Putamen (tissue), 1 donor: ENCODE measurements around the gene GFAP.

ENCODE experiments used
- DNase-seq: peaks from one replicate; pipeline ENCODE4 v3.0.0-alpha.2; 2016; ENCODE audit warnings: low spot score

The GFAP gene

GRCh38 chr17:44899074-44899782 lies 16.1 kb downstream of the GFAP start, which contains the start of gene EFTUD2:
TSS of gene EFTUD2 (minus strand) at chr17:44899445. CDS start at chr17:44894521, 4,924 bp downstream.
- peak; percentile 87 for DNase-seq

GRCh38 chr17:44898768-44899073 lies 16.6 kb downstream of the GFAP start:
- DNase-seq, result no peak

GRCh38 chr17:44894642-44895041 lies 20.7 kb downstream of the GFAP start:
- no peak for DNase-seq

GRCh38 chr17:44892250-44892649 lies 23.1 kb downstream of the GFAP start:
- no peak for DNase-seq

GRCh38 chr17:44889003-44889402 lies 26.3 kb downstream of the GFAP start:
- DNase-seq, result no peak

GRCh38 chr17:44887971-44888954 lies 27.0 kb downstream of the GFAP start:
- no peak for DNase-seq

- DNase-seq, result no peak
These were observed 28.3 kb downstream of the GFAP start for GRCh38 chr17:44887016-44887415.

GRCh38 chr17:44884941-44885340 lies 30.4 kb downstream of the GFAP start:
- no peak for DNase-seq

GRCh38 chr17:44881145-44881544 lies 34.2 kb downstream of the GFAP start:
- DNase-seq, result no peak

- no peak for DNase-seq
These were observed 35.2 kb downstream of the GFAP start for GRCh38 chr17:44880062-44880461.

GRCh38 chr17:44879376-44879775 lies 35.9 kb downstream of the GFAP start:
- no peak for DNase-seq

GRCh38 chr17:44878627-44879221 lies 36.6 kb downstream of the GFAP start:
- no peak for DNase-seq

- DNase-seq, result no peak
These were observed 38.2 kb downstream of the GFAP start for GRCh38 chr17:44877121-44877520.

GRCh38 chr17:44875761-44876160 lies 39.5 kb downstream of the GFAP start:
- DNase-seq, result no peak

GRCh38 chr17:44872131-44872768 lies 43.0 kb downstream of the GFAP start:
- DNase-seq, result no peak

GRCh38 chr17:44871556-44871955 lies 43.7 kb downstream of the GFAP start:
- no peak for DNase-seq

- no peak for DNase-seq
These were observed 47.5 kb downstream of the GFAP start for GRCh38 chr17:44867841-44868240.

GRCh38 chr17:44865931-44866330 lies 49.4 kb downstream of the GFAP start:
- no peak for DNase-seq

- peak; percentile 50 for DNase-seq
These were observed 50.1 kb downstream of the GFAP start for GRCh38 chr17:44865231-44865660.

GRCh38 chr17:44864831-44865230 lies 50.5 kb downstream of the GFAP start:
- no peak for DNase-seq

- no peak for DNase-seq
These were observed 52.0 kb downstream of the GFAP start for GRCh38 chr17:44863061-44863918.
